Measurements from ENCODE around the gene IRF8.

The IRF8 gene

GRCh38 chr16:85891776-85892166 is 7.2 kb upstream of the IRF8 start:
- TF ChIP-seq MAX (IDR thresholded peaks at IDR 0.05; ENCODE audit: low read depth, low read length): no peak
- no peak for TF ChIP-seq MYC (IDR thresholded peaks at IDR 0.05; ENCODE audit: low read depth, low read length)
- no peak for TF ChIP-seq POLR2A (IDR thresholded peaks at IDR 0.05; ENCODE audit: extremely low read depth, insufficient read length)
- no peak for TF ChIP-seq CTCF (IDR thresholded peaks at IDR 0.05; ENCODE audit: low read depth, low read length)
- no peak overlapping the region for H3K4me3 ChIP-seq (ENCODE audit: low read depth, low read length)
- DNase-seq (ENCODE audit: low read depth): no peak

GRCh38 chr16:85892760-85893159 is 6.2 kb upstream of the IRF8 start:
- TF ChIP-seq MAX (IDR thresholded peaks at IDR 0.05; ENCODE audit: low read depth, low read length) (no peak), CTCF (IDR thresholded peaks at IDR 0.05; ENCODE audit: low read depth, low read length) (no peak), POLR2A (IDR thresholded peaks at IDR 0.05; ENCODE audit: extremely low read depth, insufficient read length) (no peak), MYC (IDR thresholded peaks at IDR 0.05; ENCODE audit: low read depth, low read length) (no peak)
- no peak for DNase-seq (ENCODE audit: low read depth)
- no peak overlapping the region for H3K4me3 ChIP-seq (ENCODE audit: low read depth, low read length)

GRCh38 chr16:85894266-85894665 is 4.7 kb upstream of the IRF8 start:
- no peak for DNase-seq (ENCODE audit: low read depth)
- TF ChIP-seq MAX (IDR thresholded peaks at IDR 0.05; ENCODE audit: low read depth, low read length): no peak
- TF ChIP-seq POLR2A (IDR thresholded peaks at IDR 0.05; ENCODE audit: extremely low read depth, insufficient read length): no peak
- TF ChIP-seq CTCF (IDR thresholded peaks at IDR 0.05; ENCODE audit: low read depth, low read length): no peak
- no peak for TF ChIP-seq MYC (IDR thresholded peaks at IDR 0.05; ENCODE audit: low read depth, low read length)
- no peak overlapping the region for H3K4me3 ChIP-seq (ENCODE audit: low read depth, low read length)

- peak; percentile 14 for TF ChIP-seq CTCF (IDR thresholded peaks at IDR 0.05; ENCODE audit: low read depth, low read length)
- peak; percentile 91 for TF ChIP-seq MAX (IDR thresholded peaks at IDR 0.05; ENCODE audit: low read depth, low read length)
- peak; percentile 74 for TF ChIP-seq MYC (IDR thresholded peaks at IDR 0.05; ENCODE audit: low read depth, low read length)
- TF ChIP-seq POLR2A (IDR thresholded peaks at IDR 0.05; ENCODE audit: extremely low read depth, insufficient read length): no peak
- no peak overlapping the region for H3K4me3 ChIP-seq (ENCODE audit: low read depth, low read length)
- peak; percentile 70 for DNase-seq (ENCODE audit: low read depth)
Observed at GRCh38 chr16:85897382-85897781, 1.6 kb upstream of the IRF8 start.

GRCh38 chr16:85899444-85899843 is 482 bp downstream of the IRF8 start:
- TF ChIP-seq CTCF (IDR thresholded peaks at IDR 0.05; ENCODE audit: low read depth, low read length) (no peak), POLR2A (IDR thresholded peaks at IDR 0.05; ENCODE audit: extremely low read depth, insufficient read length) (no peak), MYC (IDR thresholded peaks at IDR 0.05; ENCODE audit: low read depth, low read length) (no peak), MAX (IDR thresholded peaks at IDR 0.05; ENCODE audit: low read depth, low read length) (no peak)
- H3K4me3 ChIP-seq (ENCODE audit: low read depth, low read length): peak overlapping the region; percentile 73
- no peak for DNase-seq (ENCODE audit: low read depth)
